ENCODE measurements around the gene CFAP410. TPM values are rescaled to one million over a fixed set of nuclear protein-coding genes. Genes with fewer than 3 reads are reported as not detected.

Gene CFAP410
- total and polyA plus RNA-seq, 2 of the 8 experiments (the other 6 are each of a cell fraction or from before 2014, with no cell fraction given), result 10.6 to 12.0 TPM

GRCh38 chr21:44291078-44291935, 47.9 kb downstream of the CFAP410 start (continued):
- TF ChIP-seq TAF7 (optimal IDR thresholded peaks at IDR 0.05; ENCODE audit: borderline replicate concordance, low read depth, low read length) (no peak), TAF1 (IDR thresholded peaks at IDR 0.05; ENCODE audit: low read depth, low read length) (no peak), HDAC6 (IDR thresholded peaks at IDR 0.05; ENCODE audit: low read depth, low read length) (no peak), ATF3 (IDR thresholded peaks at IDR 0.05; ENCODE audit: insufficient read depth, low read depth, low read length) (no peak), JUND (IDR thresholded peaks at IDR 0.05; ENCODE audit: low read length) (no peak), POU5F1 (IDR thresholded peaks at IDR 0.05; ENCODE audit: low read depth, low read length) (no peak), FOSL1 (IDR thresholded peaks at IDR 0.05; ENCODE audit: insufficient read depth, low read depth, low read length) (no peak), MAFK (IDR thresholded peaks at IDR 0.05; ENCODE audit: low read depth, low read length) (no peak), KDM4A (IDR thresholded peaks at IDR 0.05; ENCODE audit: low read depth, low read length, severe bottlenecking) (no peak), SP4 (IDR thresholded peaks at IDR 0.05; ENCODE audit: low read length) (no peak), NRF1 (IDR thresholded peaks at IDR 0.05; ENCODE audit: low read depth, low read length) (no peak)

Measured in H1 (cell line).